Common myeloid progenitor, CD34-positive (primary cell): ENCODE measurements around the gene COL1A2.

Experiments used
- CTCF ChIA-PET: fragments of 350-600 bp; sonication (Branson Sonifier 250); formaldehyde crosslinking; loops from one replicate; lab custom pipeline; 2021; ENCODE audit warnings: antibody characterized with exemption; lab: Charles Lee
- POLR2A ChIA-PET: fragments of 350-600 bp; sonication (Branson Sonifier 250); formaldehyde crosslinking; loops from one replicate; lab custom pipeline; 2021; ENCODE audit warnings: antibody characterized with exemption; lab: Charles Lee
- DNase-seq, 3 donors: peaks; one replicate each; pipeline versions ENCODE4 v3.0.0 to v3.0.0-alpha.2; 2013
- H3K27ac ChIP-seq, 2 experiments: 1 replicate in 1 of 2; 2 replicates in 1 of 2; pipeline ENCODE4 v1.7.0; 2013; ENCODE audit warnings: inconsistent platforms in 2 of 2, low read length in 2 of 2, mild to moderate bottlenecking in 2 of 2, low read depth in 1 of 2, moderate library complexity in 1 of 2; ENCODE audit not compliant: severe bottlenecking in 2 of 2, insufficient read depth in 1 of 2, poor library complexity in 1 of 2
- H3K27me3 ChIP-seq, 5 experiments: replicated peaks in 2 of 5; 1 replicate in 3 of 5; 2 replicates in 2 of 5; pipeline versions ENCODE4 v1.6.1 to v1.7.0; 2013; ENCODE audit warnings: low read length in 4 of 5, mild to moderate bottlenecking in 2 of 5, moderate library complexity in 2 of 5, inconsistent platforms in 1 of 5; ENCODE audit not compliant: insufficient read depth in 5 of 5, control insufficient read depth in 4 of 5
- H3K36me3 ChIP-seq, 4 experiments: 1 replicate in 2 of 4; 2 replicates in 2 of 4; pipeline versions ENCODE4 v1.6.1 to v1.7.0; 2013; ENCODE audit warnings: low read length in 3 of 4, control low read depth in 1 of 4, mild to moderate bottlenecking in 1 of 4; ENCODE audit not compliant: control insufficient read depth in 4 of 4, insufficient read depth in 4 of 4
- H3K4me1 ChIP-seq, 4 experiments: 1 replicate in 3 of 4; 2 replicates in 1 of 4; pipeline versions ENCODE4 v1.6.1 to v1.7.1; 2013; ENCODE audit warnings: low read length in 3 of 4, mild to moderate bottlenecking in 3 of 4, control low read depth in 1 of 4, inconsistent platforms in 1 of 4, moderate library complexity in 1 of 4; ENCODE audit not compliant: control insufficient read depth in 4 of 4, insufficient read depth in 4 of 4; ENCODE audit errors: control extremely low read depth in 1 of 4
- H3K4me3 ChIP-seq, 7 experiments: 1 replicate in 4 of 7; 2 replicates in 3 of 7; pipeline versions ENCODE4 v1.5.1 to v1.7.0; 2013; ENCODE audit warnings: mild to moderate bottlenecking in 7 of 7, low read length in 6 of 7, moderate library complexity in 6 of 7, inconsistent platforms in 2 of 7, low read depth in 2 of 7, control low read depth in 1 of 7; ENCODE audit not compliant: insufficient read depth in 4 of 7, control insufficient read depth in 1 of 7; ENCODE audit errors: extremely low read depth in 1 of 7
- H3K9me3 ChIP-seq, 5 experiments: 1 replicate in 4 of 5; 2 replicates in 1 of 5; pipeline versions ENCODE4 v1.6.1 to v1.7.1; 2013; ENCODE audit warnings: low read length in 4 of 5, mild to moderate bottlenecking in 2 of 5, inconsistent platforms in 1 of 5, low read depth in 1 of 5, moderate library complexity in 1 of 5; ENCODE audit not compliant: control insufficient read depth in 4 of 5, insufficient read depth in 2 of 5; ENCODE audit errors: control extremely low read depth in 1 of 5
- WGBS: methylation state at CpG from one replicate; pipeline ENCODE4 v1.1.5; 2013; ENCODE audit not compliant: insufficient coverage; 5-methylcytosine and 5-hydroxymethylcytosine counted together

Gene COL1A2

DNA sequence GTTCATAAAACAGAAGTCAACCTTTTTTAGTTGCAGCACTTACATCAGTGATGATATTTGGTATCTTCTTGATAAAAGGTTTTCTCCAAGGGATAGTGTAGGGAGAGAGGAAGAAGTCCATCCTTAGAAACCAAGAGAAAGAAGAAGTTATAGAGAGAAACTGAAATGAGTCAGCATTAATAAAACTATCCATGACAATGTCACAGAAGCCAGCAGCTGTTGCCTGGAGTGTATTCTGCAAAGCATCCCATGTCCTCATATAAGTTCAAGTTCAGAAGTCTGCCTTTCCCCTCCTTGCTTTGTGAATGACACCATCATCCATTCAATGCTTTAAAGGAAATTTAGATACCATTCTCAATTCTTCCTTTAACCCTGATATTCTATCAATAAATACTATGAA, 14.4 kb upstream of the COL1A2 start:
- H3K27me3 ChIP-seq = no peaks in the 10 kb centered on the region
- peaks cover 0 to 4% (median 0%) of the 10 kb centered on the region in 4 experiments for H3K4me1 ChIP-seq
- no peaks in the 10 kb centered on the region for H3K9me3 ChIP-seq
- H3K36me3 ChIP-seq = no peaks in the 10 kb centered on the region
- ChIA-PET POLR2A (no interaction called here), CTCF (no interaction called here)
- no peak for DNase-seq
- H3K27ac ChIP-seq = no peak overlapping the region
- H3K4me3 ChIP-seq = no peak overlapping the region

- H3K4me3 ChIP-seq = no peak overlapping the region
- H3K27me3 ChIP-seq = no peaks in the 10 kb centered on the region
- no peak overlapping the region for H3K27ac ChIP-seq
- 100% methylated on average over 1 of the region's 3 CpGs for WGBS
- ChIA-PET POLR2A (no interaction called here), CTCF (no interaction called here)
- no peaks in the 10 kb centered on the region for H3K36me3 ChIP-seq
- DNase-seq = no peak
- H3K9me3 ChIP-seq = no peaks in the 10 kb centered on the region
- no peaks in the 10 kb centered on the region for H3K4me1 ChIP-seq
Measured at GRCh38 chr7:94382132-94382531, 12.6 kb upstream of the COL1A2 start.

DNA sequence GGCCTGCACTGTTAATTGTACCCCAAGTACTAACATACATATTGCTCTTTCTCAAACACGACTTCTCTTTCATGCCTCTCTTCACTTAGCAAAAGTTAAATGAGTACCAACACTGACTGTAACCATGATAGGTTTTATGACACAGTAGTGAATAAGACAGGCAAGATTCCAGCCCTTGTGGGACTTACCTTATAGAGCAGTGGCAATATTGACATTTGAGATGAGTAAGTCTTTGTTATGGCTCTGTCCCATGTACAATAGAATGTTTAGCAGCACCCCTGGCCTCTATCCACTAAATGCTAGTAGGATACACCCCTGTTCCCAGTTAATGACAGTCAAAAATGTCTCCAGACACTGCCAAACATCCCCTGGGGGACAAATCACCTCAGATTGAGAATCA, 11.9 kb upstream of the COL1A2 start:
- H3K27ac ChIP-seq = no peak overlapping the region
- no peak overlapping the region for H3K4me3 ChIP-seq
- H3K4me1 ChIP-seq = no peaks in the 10 kb centered on the region
- DNase-seq = no peak
- no peaks in the 10 kb centered on the region for H3K27me3 ChIP-seq
- ChIA-PET CTCF (no interaction called here), POLR2A (no interaction called here)
- H3K9me3 ChIP-seq = no peaks in the 10 kb centered on the region
- H3K36me3 ChIP-seq = no peaks in the 10 kb centered on the region
- WGBS = no CpG with 5 or more reads among the region's 1 CpG

- no peaks in the 10 kb centered on the region for H3K4me1 ChIP-seq
- WGBS = 100% methylated on average over 1 of the region's 4 CpGs
- no peak overlapping the region for H3K4me3 ChIP-seq
- no peak for DNase-seq
- ChIA-PET CTCF (interaction anchor here (1.1 kb wide), 1 partner anchor 11 kb away, joined by 4 read pairs; no protein-coding TSS in a partner anchor), POLR2A (no interaction called here)
- H3K27ac ChIP-seq = no peak overlapping the region
- H3K36me3 ChIP-seq = no peaks in the 10 kb centered on the region
- no peaks in the 10 kb centered on the region for H3K9me3 ChIP-seq
- H3K27me3 ChIP-seq = no peaks in the 10 kb centered on the region
Measured at GRCh38 chr7:94384315-94384714, 10.4 kb upstream of the COL1A2 start.

- H3K4me3 ChIP-seq = no peak overlapping the region
- H3K4me1 ChIP-seq = no peaks in the 10 kb centered on the region
- H3K27ac ChIP-seq = no peak overlapping the region
- CTCF ChIA-PET = interaction anchor here (1.4 kb wide), 1 partner anchor 9 kb away, joined by 5 read pairs; no protein-coding TSS in a partner anchor
- no peaks in the 10 kb centered on the region for H3K36me3 ChIP-seq
- DNase-seq = no peak
- no peaks in the 10 kb centered on the region for H3K27me3 ChIP-seq
- POLR2A ChIA-PET = no interaction called here
- H3K9me3 ChIP-seq = no peaks in the 10 kb centered on the region
- 100% methylated on average over 2 of the region's 2 CpGs for WGBS
Measured at GRCh38 chr7:94386416-94386815, 8.3 kb upstream of the COL1A2 start.

DNA sequence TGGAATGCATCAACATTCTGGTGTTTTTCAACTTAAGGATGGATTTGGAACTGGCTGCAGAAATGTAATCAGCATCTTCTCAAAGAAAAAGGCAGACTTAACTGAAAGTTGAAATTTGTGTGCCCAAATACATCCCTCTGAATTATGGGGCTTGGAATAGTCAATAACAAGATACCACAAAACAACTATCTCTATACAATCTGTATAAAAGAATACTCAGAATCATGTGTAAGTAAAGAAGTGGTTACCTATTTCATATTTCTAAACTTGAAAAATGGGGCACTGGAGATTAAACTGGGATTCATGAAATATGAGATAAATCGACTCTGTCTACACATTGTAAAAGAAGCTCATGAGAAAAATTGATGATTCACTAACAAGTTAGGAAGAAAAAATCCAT, 6.2 kb upstream of the COL1A2 start:
- Histone ChIP-seq H3K27ac (no peak overlapping the region), H3K9me3 (no peaks in the 10 kb centered on the region), H3K4me3 (no peak overlapping the region), H3K27me3 (peaks cover 0 to 7% (median 4%) of the 10 kb centered on the region in 5 experiments), H3K36me3 (no peaks in the 10 kb centered on the region), H3K4me1 (peaks cover 0 to 3% (median 0%) of the 10 kb centered on the region in 4 experiments)
- DNase-seq = no peak
- WGBS = no CpG with 5 or more reads among the region's 1 CpG
- CTCF ChIA-PET = no interaction called here
- POLR2A ChIA-PET = interaction anchor here (0.7 kb wide), 1 partner anchor 1157 kb away, joined by 4 read pairs; no protein-coding TSS in a partner anchor

GRCh38 chr7:94389381-94389780, 5.3 kb upstream of the COL1A2 start:
- no peak for DNase-seq
- ChIA-PET POLR2A (no interaction called here), CTCF (no interaction called here)
- Histone ChIP-seq H3K27me3 (peaks cover 0 to 14% (median 6%) of the 10 kb centered on the region in 5 experiments), H3K4me1 (peaks cover 0 to 6% (median 0%) of the 10 kb centered on the region in 4 experiments), H3K36me3 (no peaks in the 10 kb centered on the region), H3K27ac (no peak overlapping the region), H3K4me3 (no peak overlapping the region), H3K9me3 (no peaks in the 10 kb centered on the region)
- WGBS = 100% methylated on average over 1 of the region's 1 CpG
